Smooth muscle cell (in vitro differentiated cells): ENCODE results near the gene C2orf78. TPM values are rescaled to one million over a fixed set of nuclear protein-coding genes. Genes with fewer than 3 reads are reported as not detected.

ENCODE experiments used
- DNase-seq: peaks from one replicate; lab custom pipeline; 2025; ENCODE audit not compliant: unreplicated experiment; lab: John Stamatoyannopoulos, UW
- H2AFZ ChIP-seq: fragments of 200-600 bp; sonication (generic); 2 replicates; pipeline ENCODE4 v1.6.0; 2016; ENCODE audit warnings: antibody characterized with exemption, low read depth, mild to moderate bottlenecking
- H3F3A ChIP-seq: fragments of 200-600 bp; sonication (generic); 2 replicates; pipeline ENCODE4 v1.6.0; 2017; ENCODE audit warnings: antibody characterized with exemption, low read depth
- H3K27ac ChIP-seq: fragments of 200-600 bp; sonication (generic); 2 replicates; pipeline ENCODE4 v1.5.1; 2016; ENCODE audit warnings: low read depth, mild to moderate bottlenecking
- H3K27me3 ChIP-seq: fragments of 200-600 bp; sonication (generic); 2 replicates; pipeline ENCODE4 v1.6.1; 2016; ENCODE audit warnings: low read depth, mild to moderate bottlenecking
- H3K36me3 ChIP-seq: fragments of 200-600 bp; sonication (generic); 2 replicates; pipeline ENCODE4 v1.5.1; 2016; ENCODE audit warnings: low read depth
- H3K4me1 ChIP-seq: fragments of 200-600 bp; sonication (generic); 2 replicates; pipeline ENCODE4 v1.5.1; 2016; ENCODE audit warnings: low read depth
- H3K4me2 ChIP-seq: fragments of 200-600 bp; sonication (generic); 2 replicates; pipeline ENCODE4 v1.6.0; 2016; ENCODE audit warnings: mild to moderate bottlenecking
- H3K4me3 ChIP-seq: fragments of 200-600 bp; sonication (generic); 2 replicates; pipeline ENCODE4 v1.5.1; 2016; ENCODE audit warnings: mild to moderate bottlenecking
- H3K79me2 ChIP-seq: fragments of 200-600 bp; sonication (generic); 2 replicates; pipeline ENCODE4 v1.6.0; 2016; ENCODE audit warnings: low read depth, mild to moderate bottlenecking
- H3K9ac ChIP-seq: fragments of 200-600 bp; sonication (generic); 2 replicates; pipeline ENCODE4 v1.6.0; 2016; ENCODE audit warnings: low read depth
- H3K9me3 ChIP-seq: fragments of 200-600 bp; sonication (generic); replicated peaks from 2 replicates; pipeline ENCODE4 v1.5.1; 2016; ENCODE audit warnings: low read depth
- H4K20me1 ChIP-seq: fragments of 200-600 bp; sonication (generic); 2 replicates; pipeline ENCODE4 v1.6.0; 2016; ENCODE audit warnings: low read depth
- WGBS: methylation state at CpG from one replicate; pipeline ENCODE4 v1.1.7; 2016; ENCODE audit warnings: low lambda C conversion rate; 5-methylcytosine and 5-hydroxymethylcytosine counted together
- polyA plus RNA-seq: library from polyadenylated mRNA; unstranded; fragments of >200 nt; fragmentation: Nextera tagmentation; extraction: Ambion mirVana; gene quantifications from 2 replicates; pipeline ENCODE4 v1.2.1, GENCODE V29; 2016
- total RNA-seq: library from RNA; depleted of rRNA; stranded (reverse); fragments of >200 nt; gene quantifications from 2 replicates; pipeline ENCODE4 v1.2.3, GENCODE V29; 2014
- TF ChIP-seq, protein P1 (sequence below): fragments of 200-600 bp; sonication (generic); IDR thresholded peaks from 2 replicates; pipeline ENCODE4 v1.5.1; 2017; ENCODE audit warnings: borderline replicate concordance, mild to moderate bottlenecking, antibody characterized with exemption; ENCODE audit not compliant: insufficient read depth, poor library complexity, severe bottlenecking

Gene C2orf78
- total and polyA plus RNA-seq, 2 experiments from 2014 or later: not detected

DNA sequence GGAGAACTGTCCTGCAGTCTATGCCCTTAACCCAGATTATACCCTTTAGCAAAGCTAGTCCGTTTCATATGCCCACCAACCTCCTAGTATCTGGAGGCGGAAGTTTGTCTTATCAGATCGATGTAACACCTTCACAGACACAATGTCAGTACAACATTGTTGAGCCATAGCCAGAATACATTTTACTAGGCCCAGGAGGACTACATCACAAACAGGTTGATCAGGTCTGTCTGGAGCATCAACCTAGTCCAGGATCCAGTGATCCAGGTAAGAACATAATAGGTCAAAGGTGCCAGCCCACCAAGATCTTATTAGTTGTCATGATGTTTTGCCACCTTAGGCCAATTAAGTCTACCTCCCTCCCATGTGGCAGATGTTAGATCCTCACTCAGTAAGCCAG, 44.9 kb upstream of the C2orf78 start:
- Histone ChIP-seq H3K9me3 (no peaks in the 10 kb centered on the region), H3F3A (no peaks in the 10 kb centered on the region), H3K27ac (no peak overlapping the region), H2AFZ (no peak overlapping the region), H3K79me2 (peaks cover 13% of the 10 kb centered on the region), H3K4me2 (no peak overlapping the region), H4K20me1 (no peaks in the 10 kb centered on the region), H3K36me3 (peaks cover 3% of the 10 kb centered on the region), H3K4me1 (peaks cover 9% of the 10 kb centered on the region), H3K9ac (no peak overlapping the region), H3K27me3 (no peaks in the 10 kb centered on the region), H3K4me3 (no peak overlapping the region)
- 83% methylated on average over 3 of the region's 3 CpGs for WGBS
- DNase-seq: no peak
- TF ChIP-seq, protein P1, sequence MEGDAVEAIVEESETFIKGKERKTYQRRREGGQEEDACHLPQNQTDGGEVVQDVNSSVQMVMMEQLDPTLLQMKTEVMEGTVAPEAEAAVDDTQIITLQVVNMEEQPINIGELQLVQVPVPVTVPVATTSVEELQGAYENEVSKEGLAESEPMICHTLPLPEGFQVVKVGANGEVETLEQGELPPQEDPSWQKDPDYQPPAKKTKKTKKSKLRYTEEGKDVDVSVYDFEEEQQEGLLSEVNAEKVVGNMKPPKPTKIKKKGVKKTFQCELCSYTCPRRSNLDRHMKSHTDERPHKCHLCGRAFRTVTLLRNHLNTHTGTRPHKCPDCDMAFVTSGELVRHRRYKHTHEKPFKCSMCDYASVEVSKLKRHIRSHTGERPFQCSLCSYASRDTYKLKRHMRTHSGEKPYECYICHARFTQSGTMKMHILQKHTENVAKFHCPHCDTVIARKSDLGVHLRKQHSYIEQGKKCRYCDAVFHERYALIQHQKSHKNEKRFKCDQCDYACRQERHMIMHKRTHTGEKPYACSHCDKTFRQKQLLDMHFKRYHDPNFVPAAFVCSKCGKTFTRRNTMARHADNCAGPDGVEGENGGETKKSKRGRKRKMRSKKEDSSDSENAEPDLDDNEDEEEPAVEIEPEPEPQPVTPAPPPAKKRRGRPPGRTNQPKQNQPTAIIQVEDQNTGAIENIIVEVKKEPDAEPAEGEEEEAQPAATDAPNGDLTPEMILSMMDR: no peak

DNA sequence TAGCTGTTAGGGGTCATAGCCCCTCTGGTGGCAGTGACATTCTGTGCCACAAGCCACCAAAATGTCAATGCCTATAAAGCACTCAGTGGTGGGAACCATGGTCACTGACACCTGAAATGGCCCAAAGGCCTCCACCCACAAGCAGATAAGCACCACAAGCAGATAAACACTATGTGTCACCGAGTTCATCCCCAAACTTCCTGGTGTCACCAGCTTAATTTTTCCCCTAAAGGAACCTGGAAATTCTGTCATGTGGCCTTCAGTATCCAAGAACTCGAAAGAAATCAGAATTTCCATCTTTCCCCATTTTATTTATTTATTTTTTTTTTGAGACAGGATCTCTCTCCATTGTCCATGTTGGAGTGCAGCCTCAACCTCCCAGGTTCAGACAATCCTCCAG, 43.2 kb upstream of the C2orf78 start:
- Histone ChIP-seq H3K36me3 (peaks cover 6% of the 10 kb centered on the region), H3K4me2 (no peak overlapping the region), H4K20me1 (no peaks in the 10 kb centered on the region), H3K27ac (no peak overlapping the region), H3K79me2 (peaks cover 7% of the 10 kb centered on the region), H2AFZ (no peak overlapping the region), H3K9ac (no peak overlapping the region), H3F3A (no peaks in the 10 kb centered on the region), H3K9me3 (no peaks in the 10 kb centered on the region), H3K4me1 (peaks cover 8% of the 10 kb centered on the region), H3K4me3 (no peak overlapping the region), H3K27me3 (no peaks in the 10 kb centered on the region)
- TF ChIP-seq, protein P1: no peak
- no peak for DNase-seq
- 82% methylated on average over 2 of the region's 2 CpGs for WGBS

DNA sequence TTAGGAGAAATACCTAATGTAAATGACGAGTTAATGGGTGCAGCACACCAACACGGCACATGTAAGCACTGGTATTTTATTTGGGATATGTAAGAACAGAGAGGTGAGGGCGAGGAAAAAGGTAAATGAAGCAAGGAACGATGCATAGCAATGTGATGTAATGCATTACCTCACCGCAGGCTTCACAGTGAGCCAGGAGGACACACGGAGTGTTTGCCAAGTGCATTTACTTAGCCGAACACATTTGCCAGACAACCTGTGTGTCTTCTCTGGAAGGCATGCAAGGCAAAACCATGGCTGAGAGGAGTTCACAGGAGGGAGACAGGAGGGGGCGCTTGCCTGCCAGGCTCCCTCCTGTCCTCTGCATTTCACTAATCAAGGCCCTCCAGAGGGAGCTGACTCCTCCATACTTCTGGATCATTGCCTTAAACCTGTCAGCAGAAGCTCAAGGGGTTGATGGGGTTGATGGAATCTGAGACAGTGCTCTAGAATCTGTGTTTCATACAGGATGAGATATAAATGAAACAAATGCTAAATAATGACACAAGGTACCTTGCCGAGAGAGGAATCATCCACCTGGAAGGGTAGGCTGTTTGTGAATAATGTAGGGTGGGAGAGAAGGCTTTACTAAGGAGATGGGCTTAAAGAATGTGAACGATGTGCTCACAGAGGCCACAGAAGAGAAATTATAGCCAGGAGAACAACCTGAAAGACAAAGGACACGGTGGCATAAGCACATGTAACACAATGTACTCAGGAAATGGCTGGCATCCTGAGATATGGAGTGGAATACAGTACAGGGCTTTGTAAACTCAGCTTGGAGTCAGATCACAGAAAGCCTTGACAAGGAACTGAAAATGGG, 37.7 kb upstream of the C2orf78 start:
- no peaks in the 10 kb centered on the region for H4K20me1 ChIP-seq
- no peak overlapping the region for H3K9ac ChIP-seq
- WGBS: 97% methylated on average over 11 of the region's 11 CpGs
- no peaks in the 10 kb centered on the region for H3K79me2 ChIP-seq
- TF ChIP-seq, protein P1: no peak
- H3K4me1 ChIP-seq: no peaks in the 10 kb centered on the region
- H3K4me2 ChIP-seq: no peak overlapping the region
- no peaks in the 10 kb centered on the region for H3K9me3 ChIP-seq
- no peak overlapping the region for H3K4me3 ChIP-seq
- H2AFZ ChIP-seq: no peak overlapping the region
- no peak for DNase-seq
- H3K36me3 ChIP-seq: peaks cover 12% of the 10 kb centered on the region
- H3K27ac ChIP-seq: no peak overlapping the region
- no peaks in the 10 kb centered on the region for H3F3A ChIP-seq
- H3K27me3 ChIP-seq: no peaks in the 10 kb centered on the region

DNA sequence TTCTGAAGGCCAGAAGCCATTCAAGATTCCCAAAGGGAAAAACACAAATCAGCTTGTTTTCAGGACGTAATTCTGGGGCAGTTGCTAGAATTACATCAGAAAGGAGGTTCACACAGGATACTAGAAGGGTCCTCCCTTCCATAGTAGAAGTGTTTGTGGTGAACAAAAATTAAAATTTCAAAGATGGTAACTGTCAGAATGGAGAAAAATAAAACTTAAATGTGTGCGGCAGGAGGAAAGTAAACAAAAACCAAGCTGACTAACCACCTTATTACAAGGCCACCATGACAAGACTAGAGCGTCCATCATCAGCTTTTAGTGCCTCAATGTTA, 37.1 kb upstream of the C2orf78 start:
- no peak overlapping the region for H2AFZ ChIP-seq
- H3K27ac ChIP-seq: no peak overlapping the region
- no peaks in the 10 kb centered on the region for H3F3A ChIP-seq
- H3K4me3 ChIP-seq: no peak overlapping the region
- no peaks in the 10 kb centered on the region for H3K4me1 ChIP-seq
- no peaks in the 10 kb centered on the region for H3K9me3 ChIP-seq
- 99% methylated on average over 3 of the region's 3 CpGs for WGBS
- no peak overlapping the region for H3K4me2 ChIP-seq
- H3K9ac ChIP-seq: no peak overlapping the region
- no peaks in the 10 kb centered on the region for H3K79me2 ChIP-seq
- DNase-seq: no peak
- H3K27me3 ChIP-seq: no peaks in the 10 kb centered on the region
- H3K36me3 ChIP-seq: peaks cover 12% of the 10 kb centered on the region
- no peaks in the 10 kb centered on the region for H4K20me1 ChIP-seq
- TF ChIP-seq, protein P1: no peak
